GM12801 (cell line): ENCODE data around the gene ASXL1.

Source experiments
- TF ChIP-seq, protein P1 (sequence below): IDR thresholded peaks from one replicate; pipeline ENCODE4 v1.5.1; 2011; ENCODE audit warnings: control low read depth; ENCODE audit not compliant: insufficient read length; ENCODE audit errors: extremely low read depth

The ASXL1 gene

GRCh38 chr20:32320305-32320704 is 37.8 kb upstream of the ASXL1 start:
- TF ChIP-seq, protein P1, sequence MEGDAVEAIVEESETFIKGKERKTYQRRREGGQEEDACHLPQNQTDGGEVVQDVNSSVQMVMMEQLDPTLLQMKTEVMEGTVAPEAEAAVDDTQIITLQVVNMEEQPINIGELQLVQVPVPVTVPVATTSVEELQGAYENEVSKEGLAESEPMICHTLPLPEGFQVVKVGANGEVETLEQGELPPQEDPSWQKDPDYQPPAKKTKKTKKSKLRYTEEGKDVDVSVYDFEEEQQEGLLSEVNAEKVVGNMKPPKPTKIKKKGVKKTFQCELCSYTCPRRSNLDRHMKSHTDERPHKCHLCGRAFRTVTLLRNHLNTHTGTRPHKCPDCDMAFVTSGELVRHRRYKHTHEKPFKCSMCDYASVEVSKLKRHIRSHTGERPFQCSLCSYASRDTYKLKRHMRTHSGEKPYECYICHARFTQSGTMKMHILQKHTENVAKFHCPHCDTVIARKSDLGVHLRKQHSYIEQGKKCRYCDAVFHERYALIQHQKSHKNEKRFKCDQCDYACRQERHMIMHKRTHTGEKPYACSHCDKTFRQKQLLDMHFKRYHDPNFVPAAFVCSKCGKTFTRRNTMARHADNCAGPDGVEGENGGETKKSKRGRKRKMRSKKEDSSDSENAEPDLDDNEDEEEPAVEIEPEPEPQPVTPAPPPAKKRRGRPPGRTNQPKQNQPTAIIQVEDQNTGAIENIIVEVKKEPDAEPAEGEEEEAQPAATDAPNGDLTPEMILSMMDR = no peak

GRCh38 chr20:32321390-32321789 is 36.7 kb upstream of the ASXL1 start:
- TF ChIP-seq, protein P1 = no peak

DNA sequence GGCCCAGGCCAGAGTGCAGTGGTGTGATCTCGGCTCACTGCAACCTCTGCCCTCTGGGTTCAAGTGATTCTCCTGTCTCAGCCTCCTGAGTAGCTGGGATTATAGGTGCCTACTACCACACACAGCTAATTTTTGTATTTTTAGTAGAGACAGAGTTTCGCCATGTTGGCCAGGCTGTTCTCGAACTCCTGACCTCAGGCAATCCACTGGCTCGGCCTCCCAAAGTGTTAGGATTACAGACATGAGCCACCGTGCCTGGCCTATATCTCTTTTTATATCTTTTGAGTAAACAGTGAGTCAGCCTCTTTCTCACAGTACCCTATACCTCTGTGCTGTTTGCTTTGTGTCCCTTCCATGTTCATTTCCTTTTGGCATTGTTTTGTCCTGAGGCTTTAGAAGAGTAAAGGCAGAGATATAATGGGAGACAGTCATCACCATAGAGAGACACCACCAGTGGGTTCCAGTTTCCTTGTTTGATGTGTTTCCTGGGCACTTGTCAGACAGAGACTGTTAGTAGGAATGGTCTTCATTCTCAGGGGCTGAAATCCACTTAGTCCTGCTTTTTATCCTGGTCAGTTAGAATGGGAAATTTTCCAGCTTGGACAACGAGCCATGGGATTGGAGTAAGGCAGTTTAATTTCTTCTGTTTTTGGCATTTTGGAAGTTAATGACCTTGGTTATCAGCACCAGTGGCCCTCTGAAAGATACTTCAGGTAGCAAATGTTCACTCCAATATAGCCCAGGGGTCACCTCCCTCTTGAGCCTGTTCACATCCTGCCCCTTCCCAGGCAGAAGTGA is 32.2 kb upstream of the ASXL1 start:
- TF ChIP-seq, protein P1 = no peak

GRCh38 chr20:32326504-32326845 is 31.7 kb upstream of the ASXL1 start:
- TF ChIP-seq, protein P1 = no peak

- TF ChIP-seq, protein P1 = no peak
Measured at GRCh38 chr20:32327087-32327681, 30.9 kb upstream of the ASXL1 start.

DNA sequence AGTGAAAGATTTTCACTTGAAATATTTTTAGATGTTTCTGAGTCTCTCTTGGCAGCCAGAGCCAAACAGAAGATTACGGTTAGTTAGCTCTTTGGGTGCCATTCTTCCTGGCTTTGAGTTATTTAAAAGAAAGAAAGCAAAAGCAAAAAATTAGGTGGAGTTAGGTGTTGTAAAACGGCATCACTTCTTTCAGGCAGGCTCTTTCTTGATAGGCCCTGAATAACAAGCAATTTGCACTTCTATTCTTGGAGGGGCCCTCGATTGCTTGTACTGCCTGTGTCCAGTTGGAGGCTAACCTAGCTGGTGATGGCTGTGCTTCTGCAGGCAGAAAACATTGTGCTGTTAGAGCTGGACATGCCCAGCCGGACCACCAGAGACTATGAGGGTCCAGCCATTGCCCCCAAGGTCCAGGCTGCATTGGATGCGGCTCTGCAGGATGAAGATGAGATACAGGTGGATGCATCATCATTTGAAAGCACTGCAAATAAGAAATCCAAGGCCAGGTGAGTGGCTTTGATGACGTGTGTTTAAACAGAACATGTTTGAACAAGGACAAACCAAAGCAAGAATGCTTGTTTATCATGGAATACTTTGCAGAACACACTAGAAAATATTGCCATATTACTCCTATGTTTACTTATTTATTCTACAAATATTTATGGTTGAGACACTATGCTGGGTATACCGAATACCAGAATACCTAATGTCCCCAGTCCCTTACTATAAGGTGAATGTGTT is 28.1 kb upstream of the ASXL1 start:
- TF ChIP-seq, protein P1 = no peak

- TF ChIP-seq, protein P1 = no peak
Measured at GRCh38 chr20:32330555-32330897, 27.6 kb upstream of the ASXL1 start.
